ENCODE results near the gene WASL. TPM values are rescaled to one million over a fixed set of nuclear protein-coding genes. Genes with fewer than 3 reads are reported as not detected.

WASL gene
- total RNA-seq, 1 experiment from 2014 or later: 34.4 TPM

DNA sequence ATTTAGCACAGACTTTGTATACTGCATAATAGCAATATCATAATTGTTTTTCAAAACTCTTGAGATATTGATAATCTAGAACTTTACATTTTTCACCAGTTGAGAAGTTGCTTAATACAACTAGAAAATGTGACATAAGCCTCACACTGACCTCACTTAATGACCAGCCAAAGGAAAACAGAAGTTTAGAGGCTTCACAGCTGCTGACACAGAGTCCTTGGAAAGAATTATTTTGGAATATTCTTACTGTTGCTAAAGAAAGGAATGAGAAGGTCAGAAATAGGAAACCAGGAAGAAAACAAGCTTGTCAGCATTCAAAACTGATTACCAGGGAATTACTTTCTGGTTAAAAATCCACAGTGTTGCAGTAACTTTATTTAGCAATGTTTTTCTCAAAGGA, 35.5 kb upstream of the WASL start:
- no peak overlapping the region for H3K27ac Mint-ChIP-seq
- H3K9me3 Mint-ChIP-seq: no peaks in the 10 kb centered on the region
- no peaks in the 10 kb centered on the region for H3K36me3 Mint-ChIP-seq
- no peaks in the 10 kb centered on the region for H3K27me3 Mint-ChIP-seq (ENCODE audit: low read depth)
- ChIA-PET CTCF (no interaction called here), POLR2A (no interaction called here)
- DNase-seq (ENCODE audit: low spot score) (no peak), ATAC-seq (no peak)
- no peak for TF ChIP-seq NR1H2 (CRISPR knock-in tag; IDR thresholded peaks at IDR 0.05)
- no peak for TF ChIP-seq PRRX2 (CRISPR knock-in tag; IDR thresholded peaks at IDR 0.05)
- TF ChIP-seq MYBL2 (CRISPR knock-in tag; IDR thresholded peaks at IDR 0.05): no peak
- TF ChIP-seq, protein P1, sequence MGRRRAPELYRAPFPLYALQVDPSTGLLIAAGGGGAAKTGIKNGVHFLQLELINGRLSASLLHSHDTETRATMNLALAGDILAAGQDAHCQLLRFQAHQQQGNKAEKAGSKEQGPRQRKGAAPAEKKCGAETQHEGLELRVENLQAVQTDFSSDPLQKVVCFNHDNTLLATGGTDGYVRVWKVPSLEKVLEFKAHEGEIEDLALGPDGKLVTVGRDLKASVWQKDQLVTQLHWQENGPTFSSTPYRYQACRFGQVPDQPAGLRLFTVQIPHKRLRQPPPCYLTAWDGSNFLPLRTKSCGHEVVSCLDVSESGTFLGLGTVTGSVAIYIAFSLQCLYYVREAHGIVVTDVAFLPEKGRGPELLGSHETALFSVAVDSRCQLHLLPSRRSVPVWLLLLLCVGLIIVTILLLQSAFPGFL (CRISPR knock-in tag; IDR thresholded peaks at IDR 0.05; ENCODE audit: borderline replicate concordance): no peak
- no peak for TF ChIP-seq ZNF423 (CRISPR knock-in tag; IDR thresholded peaks at IDR 0.05)
- TF ChIP-seq, protein P2, sequence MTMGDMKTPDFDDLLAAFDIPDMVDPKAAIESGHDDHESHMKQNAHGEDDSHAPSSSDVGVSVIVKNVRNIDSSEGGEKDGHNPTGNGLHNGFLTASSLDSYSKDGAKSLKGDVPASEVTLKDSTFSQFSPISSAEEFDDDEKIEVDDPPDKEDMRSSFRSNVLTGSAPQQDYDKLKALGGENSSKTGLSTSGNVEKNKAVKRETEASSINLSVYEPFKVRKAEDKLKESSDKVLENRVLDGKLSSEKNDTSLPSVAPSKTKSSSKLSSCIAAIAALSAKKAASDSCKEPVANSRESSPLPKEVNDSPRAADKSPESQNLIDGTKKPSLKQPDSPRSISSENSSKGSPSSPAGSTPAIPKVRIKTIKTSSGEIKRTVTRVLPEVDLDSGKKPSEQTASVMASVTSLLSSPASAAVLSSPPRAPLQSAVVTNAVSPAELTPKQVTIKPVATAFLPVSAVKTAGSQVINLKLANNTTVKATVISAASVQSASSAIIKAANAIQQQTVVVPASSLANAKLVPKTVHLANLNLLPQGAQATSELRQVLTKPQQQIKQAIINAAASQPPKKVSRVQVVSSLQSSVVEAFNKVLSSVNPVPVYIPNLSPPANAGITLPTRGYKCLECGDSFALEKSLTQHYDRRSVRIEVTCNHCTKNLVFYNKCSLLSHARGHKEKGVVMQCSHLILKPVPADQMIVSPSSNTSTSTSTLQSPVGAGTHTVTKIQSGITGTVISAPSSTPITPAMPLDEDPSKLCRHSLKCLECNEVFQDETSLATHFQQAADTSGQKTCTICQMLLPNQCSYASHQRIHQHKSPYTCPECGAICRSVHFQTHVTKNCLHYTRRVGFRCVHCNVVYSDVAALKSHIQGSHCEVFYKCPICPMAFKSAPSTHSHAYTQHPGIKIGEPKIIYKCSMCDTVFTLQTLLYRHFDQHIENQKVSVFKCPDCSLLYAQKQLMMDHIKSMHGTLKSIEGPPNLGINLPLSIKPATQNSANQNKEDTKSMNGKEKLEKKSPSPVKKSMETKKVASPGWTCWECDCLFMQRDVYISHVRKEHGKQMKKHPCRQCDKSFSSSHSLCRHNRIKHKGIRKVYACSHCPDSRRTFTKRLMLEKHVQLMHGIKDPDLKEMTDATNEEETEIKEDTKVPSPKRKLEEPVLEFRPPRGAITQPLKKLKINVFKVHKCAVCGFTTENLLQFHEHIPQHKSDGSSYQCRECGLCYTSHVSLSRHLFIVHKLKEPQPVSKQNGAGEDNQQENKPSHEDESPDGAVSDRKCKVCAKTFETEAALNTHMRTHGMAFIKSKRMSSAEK (CRISPR knock-in tag; IDR thresholded peaks at IDR 0.05; ENCODE audit: borderline replicate concordance): no peak
- TF ChIP-seq, protein P3, sequence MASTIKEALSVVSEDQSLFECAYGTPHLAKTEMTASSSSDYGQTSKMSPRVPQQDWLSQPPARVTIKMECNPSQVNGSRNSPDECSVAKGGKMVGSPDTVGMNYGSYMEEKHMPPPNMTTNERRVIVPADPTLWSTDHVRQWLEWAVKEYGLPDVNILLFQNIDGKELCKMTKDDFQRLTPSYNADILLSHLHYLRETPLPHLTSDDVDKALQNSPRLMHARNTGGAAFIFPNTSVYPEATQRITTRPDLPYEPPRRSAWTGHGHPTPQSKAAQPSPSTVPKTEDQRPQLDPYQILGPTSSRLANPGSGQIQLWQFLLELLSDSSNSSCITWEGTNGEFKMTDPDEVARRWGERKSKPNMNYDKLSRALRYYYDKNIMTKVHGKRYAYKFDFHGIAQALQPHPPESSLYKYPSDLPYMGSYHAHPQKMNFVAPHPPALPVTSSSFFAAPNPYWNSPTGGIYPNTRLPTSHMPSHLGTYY (CRISPR knock-in tag; IDR thresholded peaks at IDR 0.05): no peak
- H3K4me1 Mint-ChIP-seq: peaks cover 38% of the 10 kb centered on the region
- no peak overlapping the region for H3K4me3 Mint-ChIP-seq

DNA sequence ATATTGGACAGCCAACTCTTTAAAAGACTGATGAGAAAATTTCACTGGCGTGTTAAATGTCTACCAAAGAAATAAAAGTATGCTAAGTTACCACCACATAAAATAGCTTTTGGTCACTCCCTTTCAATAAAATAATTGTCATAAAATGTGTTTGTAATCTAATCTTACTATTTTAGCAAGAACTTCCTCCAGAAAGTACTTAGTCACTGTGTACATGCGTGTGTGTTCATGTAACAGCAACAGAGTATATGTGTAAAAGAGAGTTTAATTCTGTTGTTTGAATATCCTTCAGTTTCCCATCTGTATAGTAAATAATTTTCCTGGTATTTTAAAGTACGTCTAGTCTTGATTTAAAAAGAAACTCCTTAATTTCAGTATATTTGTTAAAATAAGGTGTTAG, 35.0 kb upstream of the WASL start:
- Mint-ChIP-seq H3K36me3 (no peaks in the 10 kb centered on the region), H3K27me3 (ENCODE audit: low read depth) (no peaks in the 10 kb centered on the region), H3K9me3 (no peaks in the 10 kb centered on the region), H3K4me1 (peaks cover 41% of the 10 kb centered on the region), H3K27ac (no peak overlapping the region), H3K4me3 (no peak overlapping the region)
- ATAC-seq: no peak
- ChIA-PET CTCF (no interaction called here), POLR2A (no interaction called here)
- no peak for DNase-seq (ENCODE audit: low spot score)
- TF ChIP-seq ZNF219 (CRISPR knock-in tag; IDR thresholded peaks at IDR 0.05; ENCODE audit: borderline replicate concordance) (no peak), ATF1 (CRISPR knock-in tag; IDR thresholded peaks at IDR 0.05) (no peak), ZNF671 (CRISPR knock-in tag; IDR thresholded peaks at IDR 0.05) (no peak), JAZF1 (CRISPR knock-in tag; IDR thresholded peaks at IDR 0.05) (no peak), ETV6 (CRISPR knock-in tag; IDR thresholded peaks at IDR 0.05) (no peak), CBFB (CRISPR knock-in tag; IDR thresholded peaks at IDR 0.05; ENCODE audit: low read depth) (no peak), ZBTB21 (CRISPR knock-in tag; IDR thresholded peaks at IDR 0.05; ENCODE audit: borderline replicate concordance) (no peak), FOXP1 (CRISPR knock-in tag; IDR thresholded peaks at IDR 0.05; ENCODE audit: borderline replicate concordance) (no peak), CREB1 (CRISPR knock-in tag; IDR thresholded peaks at IDR 0.05) (no peak)
- TF ChIP-seq, protein P4, sequence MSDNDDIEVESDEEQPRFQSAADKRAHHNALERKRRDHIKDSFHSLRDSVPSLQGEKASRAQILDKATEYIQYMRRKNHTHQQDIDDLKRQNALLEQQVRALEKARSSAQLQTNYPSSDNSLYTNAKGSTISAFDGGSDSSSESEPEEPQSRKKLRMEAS (CRISPR knock-in tag; IDR thresholded peaks at IDR 0.05): no peak
- TF ChIP-seq, protein P5, sequence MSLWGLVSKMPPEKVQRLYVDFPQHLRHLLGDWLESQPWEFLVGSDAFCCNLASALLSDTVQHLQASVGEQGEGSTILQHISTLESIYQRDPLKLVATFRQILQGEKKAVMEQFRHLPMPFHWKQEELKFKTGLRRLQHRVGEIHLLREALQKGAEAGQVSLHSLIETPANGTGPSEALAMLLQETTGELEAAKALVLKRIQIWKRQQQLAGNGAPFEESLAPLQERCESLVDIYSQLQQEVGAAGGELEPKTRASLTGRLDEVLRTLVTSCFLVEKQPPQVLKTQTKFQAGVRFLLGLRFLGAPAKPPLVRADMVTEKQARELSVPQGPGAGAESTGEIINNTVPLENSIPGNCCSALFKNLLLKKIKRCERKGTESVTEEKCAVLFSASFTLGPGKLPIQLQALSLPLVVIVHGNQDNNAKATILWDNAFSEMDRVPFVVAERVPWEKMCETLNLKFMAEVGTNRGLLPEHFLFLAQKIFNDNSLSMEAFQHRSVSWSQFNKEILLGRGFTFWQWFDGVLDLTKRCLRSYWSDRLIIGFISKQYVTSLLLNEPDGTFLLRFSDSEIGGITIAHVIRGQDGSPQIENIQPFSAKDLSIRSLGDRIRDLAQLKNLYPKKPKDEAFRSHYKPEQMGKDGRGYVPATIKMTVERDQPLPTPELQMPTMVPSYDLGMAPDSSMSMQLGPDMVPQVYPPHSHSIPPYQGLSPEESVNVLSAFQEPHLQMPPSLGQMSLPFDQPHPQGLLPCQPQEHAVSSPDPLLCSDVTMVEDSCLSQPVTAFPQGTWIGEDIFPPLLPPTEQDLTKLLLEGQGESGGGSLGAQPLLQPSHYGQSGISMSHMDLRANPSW (CRISPR knock-in tag; conservative IDR thresholded peaks at IDR 0.05; ENCODE audit: low read depth): no peak
- TF ChIP-seq, protein P1 (CRISPR knock-in tag; IDR thresholded peaks at IDR 0.05; ENCODE audit: borderline replicate concordance): no peak
- TF ChIP-seq, protein P6, sequence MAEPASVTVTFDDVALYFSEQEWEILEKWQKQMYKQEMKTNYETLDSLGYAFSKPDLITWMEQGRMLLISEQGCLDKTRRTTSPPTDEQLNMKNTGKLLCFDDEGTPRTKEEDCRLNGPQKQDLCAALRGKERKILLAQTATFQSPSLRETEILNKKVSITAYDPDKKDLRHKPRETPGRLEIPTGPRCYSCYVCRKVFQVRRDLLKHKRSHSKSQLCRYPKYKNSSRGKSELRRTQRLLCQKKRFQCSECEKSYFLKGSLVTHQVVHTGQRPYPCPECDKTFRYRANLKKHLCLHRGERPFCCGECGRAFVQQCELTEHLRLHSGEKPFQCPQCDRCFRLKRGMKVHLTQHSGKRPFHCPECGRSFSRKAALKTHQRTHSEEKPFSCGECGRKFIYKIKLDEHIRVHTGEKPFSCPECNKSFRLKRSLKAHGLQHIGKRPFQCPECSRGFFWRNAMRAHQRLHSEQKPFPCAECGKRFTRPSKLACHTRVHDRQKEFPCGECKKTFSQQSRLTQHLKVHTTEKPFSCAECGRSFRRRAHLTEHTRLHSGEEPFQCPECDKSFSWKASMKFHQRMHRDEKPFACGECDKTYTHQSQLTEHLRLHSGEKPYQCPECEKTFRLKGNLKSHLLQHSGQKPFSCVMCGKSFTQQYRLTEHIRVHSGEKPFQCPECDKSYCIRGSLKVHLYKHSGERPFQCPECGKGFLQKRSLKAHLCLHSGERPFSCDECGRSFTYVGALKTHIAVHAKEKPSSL (CRISPR knock-in tag; conservative IDR thresholded peaks at IDR 0.05): no peak
- TF ChIP-seq, protein P3 (CRISPR knock-in tag; IDR thresholded peaks at IDR 0.05): no peak
